WTC11 (cell line): ENCODE results near the gene LAPTM4A. TPM values are rescaled to one million over a fixed set of nuclear protein-coding genes. Genes with fewer than 3 reads are reported as not detected.

Source experiments
- ATAC-seq: fragments of 200-7000 bp; cut with Tn5 transposase; 2 replicates; pipeline ENCODE4 v1.10.0; 2021; ENCODE audit warnings: mild to moderate bottlenecking, moderate library complexity
- CTCF ChIA-PET: fragments of 300-600 bp; sonication (Branson Sonifier 250); formaldehyde crosslinking; loops from one replicate; lab custom pipeline; 2021; ENCODE audit warnings: antibody characterized with exemption; lab: Charles Lee
- POLR2A ChIA-PET: fragments of 350-600 bp; sonication (Branson Sonifier 250); formaldehyde crosslinking; loops from one replicate; lab custom pipeline; 2021; ENCODE audit warnings: antibody characterized with exemption; lab: Charles Lee
- DNase-seq: peaks from one replicate; pipeline ENCODE4 v3.0.0; 2021; ENCODE audit warnings: low spot score
- H3K27ac Mint-ChIP-seq: 2 replicates; pipeline ENCODE4 v1.8.0; 2021; ENCODE audit warnings: mixed read lengths
- H3K27me3 Mint-ChIP-seq: 2 replicates; pipeline ENCODE4 v1.8.0; 2021; ENCODE audit warnings: low read depth, mild to moderate bottlenecking, moderate library complexity, mixed read lengths
- H3K36me3 Mint-ChIP-seq: 2 replicates; pipeline ENCODE4 v1.8.0; 2021; ENCODE audit warnings: mixed read lengths
- H3K4me1 Mint-ChIP-seq: 2 replicates; pipeline ENCODE4 v1.8.0; 2022; ENCODE audit warnings: mixed read lengths
- H3K4me3 Mint-ChIP-seq: 2 replicates; pipeline ENCODE4 v1.8.0; 2021; ENCODE audit warnings: mild to moderate bottlenecking, moderate library complexity, mixed read lengths
- H3K9me3 Mint-ChIP-seq: 2 replicates; pipeline ENCODE4 v1.8.0; 2021; ENCODE audit warnings: mixed read lengths
- ATF1 ChIP-seq: sonication (generic); formaldehyde crosslinking; IDR thresholded peaks from 2 replicates; pipeline ENCODE4 v1.8.1; 2023; ENCODE audit warnings: mild to moderate bottlenecking, moderate library complexity, missing genetic modification reagents
- CREM ChIP-seq: sonication (generic); formaldehyde crosslinking; IDR thresholded peaks from 2 replicates; pipeline ENCODE4 v1.8.1; 2022; ENCODE audit warnings: mild to moderate bottlenecking, missing genetic modification reagents, moderate library complexity
- FOXJ3 ChIP-seq: sonication (generic); formaldehyde crosslinking; IDR thresholded peaks from 2 replicates; pipeline ENCODE4 v1.9.0; 2021; ENCODE audit warnings: missing genetic modification reagents, mild to moderate bottlenecking, borderline replicate concordance
- FOXP1 ChIP-seq: sonication (generic); formaldehyde crosslinking; IDR thresholded peaks from 2 replicates; pipeline ENCODE4 v1.8.0; 2022; ENCODE audit warnings: missing genetic modification reagents, mild to moderate bottlenecking, moderate library complexity, borderline replicate concordance
- IRF2 ChIP-seq: sonication (generic); formaldehyde crosslinking; IDR thresholded peaks from 2 replicates; pipeline ENCODE4 v1.8.0; 2022; ENCODE audit warnings: low read depth, missing genetic modification reagents, borderline replicate concordance
- NR1H2 ChIP-seq: sonication (generic); formaldehyde crosslinking; IDR thresholded peaks from 2 replicates; pipeline ENCODE4 v1.9.0; 2021; ENCODE audit warnings: mild to moderate bottlenecking, moderate library complexity, missing genetic modification reagents
- RORB ChIP-seq: fragments of 250-450 bp; sonication (Bioruptor Pico); IDR thresholded peaks from 2 replicates; pipeline ENCODE4 v1.9.0; 2021; ENCODE audit warnings: mild to moderate bottlenecking
- TEAD4 ChIP-seq: sonication (generic); formaldehyde crosslinking; IDR thresholded peaks from 2 replicates; pipeline ENCODE4 v1.8.0; 2022; ENCODE audit warnings: mild to moderate bottlenecking, missing genetic modification reagents
- ZNF671 ChIP-seq: fragments of 250-450 bp; sonication (Bioruptor Pico); IDR thresholded peaks from 2 replicates; pipeline ENCODE4 v1.8.0; 2021; ENCODE audit warnings: mild to moderate bottlenecking
- total RNA-seq: library from RNA; stranded (reverse); gene quantifications from 3 replicates; pipeline ENCODE4 v1.2.3, GENCODE V29; 2021
- TF ChIP-seq, protein P1 (sequence below): sonication (generic); formaldehyde crosslinking; IDR thresholded peaks from 2 replicates; pipeline ENCODE4 v1.8.1; 2022; ENCODE audit warnings: low read depth, mild to moderate bottlenecking, moderate library complexity, missing genetic modification reagents, borderline replicate concordance
- TF ChIP-seq, protein P2 (sequence below): fragments of 200-600 bp; IDR thresholded peaks from 2 replicates; pipeline ENCODE4 v1.8.0; 2022; ENCODE audit warnings: antibody characterized with exemption
- TF ChIP-seq, protein P3 (sequence below): sonication (generic); formaldehyde crosslinking; IDR thresholded peaks from 2 replicates; pipeline ENCODE4 v1.8.0; 2023; ENCODE audit warnings: mild to moderate bottlenecking, missing genetic modification reagents
- TF ChIP-seq, protein P4 (sequence below): sonication (generic); formaldehyde crosslinking; IDR thresholded peaks from 2 replicates; pipeline ENCODE4 v1.8.1; 2023; ENCODE audit warnings: mild to moderate bottlenecking, missing genetic modification reagents
- TF ChIP-seq, protein P5 (sequence below): sonication (generic); formaldehyde crosslinking; IDR thresholded peaks from 2 replicates; pipeline ENCODE4 v1.8.0; 2022; ENCODE audit warnings: mild to moderate bottlenecking, missing genetic modification reagents

The LAPTM4A gene
- total RNA-seq, 1 experiment from 2014 or later, result 163 TPM

DNA sequence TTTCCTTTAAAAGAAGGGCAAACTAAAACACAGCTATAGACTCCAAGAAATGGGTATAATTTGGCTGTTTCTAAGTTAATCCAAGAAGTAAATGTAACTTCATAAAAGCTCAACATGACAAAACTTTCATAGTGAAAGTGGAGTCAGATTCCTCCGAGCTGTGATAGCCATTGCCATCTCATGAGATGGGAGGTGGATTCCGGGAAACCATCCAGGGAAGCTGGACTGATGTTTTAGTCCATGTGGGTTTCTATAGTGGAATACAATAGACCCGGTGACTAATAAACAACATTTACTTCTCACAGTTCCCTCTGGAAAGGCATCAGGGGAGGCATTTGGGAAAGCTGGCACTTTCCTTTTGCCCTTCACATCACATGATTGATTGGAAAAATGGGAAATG is 10.0 kb upstream of the LAPTM4A start:
- no peaks in the 10 kb centered on the region; the same call in 1 of the 2 replicates for H3K4me1 Mint-ChIP-seq
- no peaks in the 10 kb centered on the region for H3K36me3 Mint-ChIP-seq
- ChIA-PET POLR2A (no interaction called here), CTCF (interaction anchor here (0.7 to 1.4 kb wide), 3 partner anchors 10 to 46 kb away, joined by 3 to 6 read pairs (median 5); no protein-coding TSS in a partner anchor)
- H3K4me3 Mint-ChIP-seq, result no peak overlapping the region
- DNase-seq, result no peak
- peaks cover 16% of the 10 kb centered on the region for H3K27me3 Mint-ChIP-seq
- H3K27ac Mint-ChIP-seq, result no peak overlapping the region
- H3K9me3 Mint-ChIP-seq, result no peaks in the 10 kb centered on the region
- no peak for TF ChIP-seq CREM (CRISPR knock-in tag)
- TF ChIP-seq, protein P1, sequence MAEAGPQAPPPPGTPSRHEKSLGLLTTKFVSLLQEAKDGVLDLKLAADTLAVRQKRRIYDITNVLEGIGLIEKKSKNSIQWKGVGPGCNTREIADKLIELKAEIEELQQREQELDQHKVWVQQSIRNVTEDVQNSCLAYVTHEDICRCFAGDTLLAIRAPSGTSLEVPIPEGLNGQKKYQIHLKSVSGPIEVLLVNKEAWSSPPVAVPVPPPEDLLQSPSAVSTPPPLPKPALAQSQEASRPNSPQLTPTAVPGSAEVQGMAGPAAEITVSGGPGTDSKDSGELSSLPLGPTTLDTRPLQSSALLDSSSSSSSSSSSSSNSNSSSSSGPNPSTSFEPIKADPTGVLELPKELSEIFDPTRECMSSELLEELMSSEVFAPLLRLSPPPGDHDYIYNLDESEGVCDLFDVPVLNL, result no peak
- TF ChIP-seq, protein P2, sequence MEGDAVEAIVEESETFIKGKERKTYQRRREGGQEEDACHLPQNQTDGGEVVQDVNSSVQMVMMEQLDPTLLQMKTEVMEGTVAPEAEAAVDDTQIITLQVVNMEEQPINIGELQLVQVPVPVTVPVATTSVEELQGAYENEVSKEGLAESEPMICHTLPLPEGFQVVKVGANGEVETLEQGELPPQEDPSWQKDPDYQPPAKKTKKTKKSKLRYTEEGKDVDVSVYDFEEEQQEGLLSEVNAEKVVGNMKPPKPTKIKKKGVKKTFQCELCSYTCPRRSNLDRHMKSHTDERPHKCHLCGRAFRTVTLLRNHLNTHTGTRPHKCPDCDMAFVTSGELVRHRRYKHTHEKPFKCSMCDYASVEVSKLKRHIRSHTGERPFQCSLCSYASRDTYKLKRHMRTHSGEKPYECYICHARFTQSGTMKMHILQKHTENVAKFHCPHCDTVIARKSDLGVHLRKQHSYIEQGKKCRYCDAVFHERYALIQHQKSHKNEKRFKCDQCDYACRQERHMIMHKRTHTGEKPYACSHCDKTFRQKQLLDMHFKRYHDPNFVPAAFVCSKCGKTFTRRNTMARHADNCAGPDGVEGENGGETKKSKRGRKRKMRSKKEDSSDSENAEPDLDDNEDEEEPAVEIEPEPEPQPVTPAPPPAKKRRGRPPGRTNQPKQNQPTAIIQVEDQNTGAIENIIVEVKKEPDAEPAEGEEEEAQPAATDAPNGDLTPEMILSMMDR, result no peak
- TF ChIP-seq IRF2 (CRISPR knock-in tag), result no peak
- TF ChIP-seq NR1H2 (CRISPR knock-in tag), result no peak
- TF ChIP-seq, protein P3, sequence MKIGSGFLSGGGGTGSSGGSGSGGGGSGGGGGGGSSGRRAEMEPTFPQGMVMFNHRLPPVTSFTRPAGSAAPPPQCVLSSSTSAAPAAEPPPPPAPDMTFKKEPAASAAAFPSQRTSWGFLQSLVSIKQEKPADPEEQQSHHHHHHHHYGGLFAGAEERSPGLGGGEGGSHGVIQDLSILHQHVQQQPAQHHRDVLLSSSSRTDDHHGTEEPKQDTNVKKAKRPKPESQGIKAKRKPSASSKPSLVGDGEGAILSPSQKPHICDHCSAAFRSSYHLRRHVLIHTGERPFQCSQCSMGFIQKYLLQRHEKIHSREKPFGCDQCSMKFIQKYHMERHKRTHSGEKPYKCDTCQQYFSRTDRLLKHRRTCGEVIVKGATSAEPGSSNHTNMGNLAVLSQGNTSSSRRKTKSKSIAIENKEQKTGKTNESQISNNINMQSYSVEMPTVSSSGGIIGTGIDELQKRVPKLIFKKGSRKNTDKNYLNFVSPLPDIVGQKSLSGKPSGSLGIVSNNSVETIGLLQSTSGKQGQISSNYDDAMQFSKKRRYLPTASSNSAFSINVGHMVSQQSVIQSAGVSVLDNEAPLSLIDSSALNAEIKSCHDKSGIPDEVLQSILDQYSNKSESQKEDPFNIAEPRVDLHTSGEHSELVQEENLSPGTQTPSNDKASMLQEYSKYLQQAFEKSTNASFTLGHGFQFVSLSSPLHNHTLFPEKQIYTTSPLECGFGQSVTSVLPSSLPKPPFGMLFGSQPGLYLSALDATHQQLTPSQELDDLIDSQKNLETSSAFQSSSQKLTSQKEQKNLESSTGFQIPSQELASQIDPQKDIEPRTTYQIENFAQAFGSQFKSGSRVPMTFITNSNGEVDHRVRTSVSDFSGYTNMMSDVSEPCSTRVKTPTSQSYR, result no peak
- TF ChIP-seq ZNF671 (CRISPR knock-in tag), result no peak
- TF ChIP-seq, all 79 proteins: peak for 0
- ATAC-seq, result no peak

DNA sequence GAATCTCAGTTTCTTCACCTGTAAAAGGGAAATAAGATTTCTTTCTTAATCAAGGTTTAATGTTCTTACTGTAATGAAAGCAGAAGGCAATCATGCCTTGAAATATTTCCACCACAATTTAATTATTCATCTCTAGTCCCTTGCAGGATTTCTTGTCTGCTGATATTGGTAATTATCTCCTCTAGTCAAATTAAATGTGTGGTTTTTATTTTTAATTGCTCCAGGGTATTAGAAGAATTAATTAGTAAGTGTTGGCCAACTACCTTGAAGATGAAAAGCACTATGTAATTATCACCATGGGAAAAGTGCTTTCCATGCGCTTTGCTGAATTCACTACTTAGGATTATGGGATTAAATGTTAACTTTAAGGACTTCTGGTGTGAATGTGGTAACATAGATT is 8.7 kb upstream of the LAPTM4A start:
- Mint-ChIP-seq H3K4me3 (no peak overlapping the region), H3K9me3 (no peaks in the 10 kb centered on the region), H3K4me1 (no peaks in the 10 kb centered on the region; the same call in 1 of the 2 replicates), H3K27me3 (peaks cover 21% of the 10 kb centered on the region), H3K36me3 (no peaks in the 10 kb centered on the region), H3K27ac (no peak overlapping the region)
- POLR2A ChIA-PET, result no interaction called here
- DNase-seq (no peak), ATAC-seq (no peak)
- no peak for TF ChIP-seq TEAD4 (CRISPR knock-in tag)
- CTCF ChIA-PET, result interaction anchor here (1.0 kb wide), 1 partner anchor 45 kb away, joined by 3 read pairs; no protein-coding TSS in a partner anchor

DNA sequence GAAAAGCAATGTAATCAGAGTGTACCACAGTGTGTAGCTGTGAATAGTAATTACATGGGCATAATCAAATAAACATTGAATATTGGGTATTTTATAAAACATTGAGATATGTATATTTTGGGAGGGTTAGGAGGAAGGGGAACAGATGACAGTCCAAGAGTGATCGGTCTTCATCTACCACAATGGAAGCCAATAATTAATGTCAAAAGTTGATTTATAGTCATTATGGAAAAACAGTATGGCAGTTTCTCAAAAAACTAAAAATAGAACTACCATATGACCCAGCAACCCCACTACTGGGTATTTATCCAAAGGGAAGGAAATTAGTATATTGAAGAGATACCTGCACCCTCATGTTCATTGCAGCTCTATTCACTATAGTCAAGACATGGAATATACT is 5.8 kb upstream of the LAPTM4A start:
- DNase-seq (no peak), ATAC-seq (no peak)
- Mint-ChIP-seq H3K27me3 (peaks cover 21% of the 10 kb centered on the region), H3K4me3 (no peak overlapping the region), H3K4me1 (no peaks in the 10 kb centered on the region), H3K36me3 (no peaks in the 10 kb centered on the region), H3K27ac (no peak overlapping the region), H3K9me3 (no peaks in the 10 kb centered on the region)
- POLR2A ChIA-PET, result no interaction called here
- CTCF ChIA-PET, result interaction anchor here (1.5 kb wide), 1 partner anchor 42 kb away, joined by 6 read pairs; no protein-coding TSS in a partner anchor
- TF ChIP-seq FOXP1 (CRISPR knock-in tag) (no peak), RORB (CRISPR knock-in tag) (no peak), ATF1 (CRISPR knock-in tag) (no peak), FOXJ3 (no peak)
- TF ChIP-seq, protein P4, sequence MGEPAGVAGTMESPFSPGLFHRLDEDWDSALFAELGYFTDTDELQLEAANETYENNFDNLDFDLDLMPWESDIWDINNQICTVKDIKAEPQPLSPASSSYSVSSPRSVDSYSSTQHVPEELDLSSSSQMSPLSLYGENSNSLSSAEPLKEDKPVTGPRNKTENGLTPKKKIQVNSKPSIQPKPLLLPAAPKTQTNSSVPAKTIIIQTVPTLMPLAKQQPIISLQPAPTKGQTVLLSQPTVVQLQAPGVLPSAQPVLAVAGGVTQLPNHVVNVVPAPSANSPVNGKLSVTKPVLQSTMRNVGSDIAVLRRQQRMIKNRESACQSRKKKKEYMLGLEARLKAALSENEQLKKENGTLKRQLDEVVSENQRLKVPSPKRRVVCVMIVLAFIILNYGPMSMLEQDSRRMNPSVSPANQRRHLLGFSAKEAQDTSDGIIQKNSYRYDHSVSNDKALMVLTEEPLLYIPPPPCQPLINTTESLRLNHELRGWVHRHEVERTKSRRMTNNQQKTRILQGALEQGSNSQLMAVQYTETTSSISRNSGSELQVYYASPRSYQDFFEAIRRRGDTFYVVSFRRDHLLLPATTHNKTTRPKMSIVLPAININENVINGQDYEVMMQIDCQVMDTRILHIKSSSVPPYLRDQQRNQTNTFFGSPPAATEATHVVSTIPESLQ (CRISPR knock-in tag), result no peak
- TF ChIP-seq, protein P5, sequence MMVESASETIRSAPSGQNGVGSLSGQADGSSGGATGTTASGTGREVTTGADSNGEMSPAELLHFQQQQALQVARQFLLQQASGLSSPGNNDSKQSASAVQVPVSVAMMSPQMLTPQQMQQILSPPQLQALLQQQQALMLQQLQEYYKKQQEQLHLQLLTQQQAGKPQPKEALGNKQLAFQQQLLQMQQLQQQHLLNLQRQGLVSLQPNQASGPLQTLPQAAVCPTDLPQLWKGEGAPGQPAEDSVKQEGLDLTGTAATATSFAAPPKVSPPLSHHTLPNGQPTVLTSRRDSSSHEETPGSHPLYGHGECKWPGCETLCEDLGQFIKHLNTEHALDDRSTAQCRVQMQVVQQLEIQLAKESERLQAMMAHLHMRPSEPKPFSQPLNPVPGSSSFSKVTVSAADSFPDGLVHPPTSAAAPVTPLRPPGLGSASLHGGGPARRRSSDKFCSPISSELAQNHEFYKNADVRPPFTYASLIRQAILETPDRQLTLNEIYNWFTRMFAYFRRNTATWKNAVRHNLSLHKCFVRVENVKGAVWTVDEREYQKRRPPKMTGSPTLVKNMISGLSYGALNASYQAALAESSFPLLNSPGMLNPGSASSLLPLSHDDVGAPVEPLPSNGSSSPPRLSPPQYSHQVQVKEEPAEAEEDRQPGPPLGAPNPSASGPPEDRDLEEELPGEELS (CRISPR knock-in tag), result no peak
